HG02610 (cell line): ENCODE data around the gene C16orf90.
"Not testable (repeated sequence)": the region's sequence is repeated elsewhere in the genome, so short reads cannot be mapped to it uniquely, and the experiment has no call there.

Source experiments
- ATAC-seq: cut with Tn5 transposase; IDR thresholded peaks from one replicate; pipeline ENCODE4 v1.9.1; 2021; ENCODE audit warnings: mild to moderate bottlenecking, moderate library complexity; ENCODE audit not compliant: unreplicated experiment

The C16orf90 gene

DNA sequence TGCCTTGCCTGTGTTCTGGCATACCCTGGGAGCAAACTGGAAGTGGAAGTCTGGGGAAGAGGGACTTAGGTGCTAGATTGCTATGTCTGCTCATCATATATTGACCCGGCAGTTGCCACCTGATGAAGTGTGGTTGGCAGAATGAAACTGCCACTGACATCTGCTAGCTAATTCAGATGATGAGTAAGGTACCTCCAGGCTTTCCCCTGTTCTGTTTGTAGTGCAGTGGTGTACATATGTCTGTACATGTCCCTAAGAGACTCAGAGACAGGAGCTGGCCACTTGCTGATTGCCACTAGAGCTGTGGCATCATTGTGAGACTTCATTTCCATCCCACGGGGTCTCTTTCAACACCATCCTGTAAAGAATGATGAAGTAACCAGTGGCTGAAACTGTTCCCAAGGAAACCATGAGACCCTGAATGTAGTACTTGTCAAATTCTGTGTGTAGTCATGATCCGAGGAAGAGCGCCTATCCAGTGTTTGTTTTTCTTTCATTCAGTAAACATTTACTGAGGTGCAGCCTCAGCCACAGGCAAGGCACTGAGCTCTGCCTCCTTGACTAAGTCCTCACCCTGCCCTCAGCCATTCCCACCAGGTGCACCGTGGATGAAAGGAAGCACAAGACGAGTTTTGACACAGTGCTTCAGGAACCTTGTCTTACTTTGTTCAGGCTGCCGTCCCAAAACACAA is 18.7 kb upstream of the C16orf90 start:
- ATAC-seq, result no peak

DNA sequence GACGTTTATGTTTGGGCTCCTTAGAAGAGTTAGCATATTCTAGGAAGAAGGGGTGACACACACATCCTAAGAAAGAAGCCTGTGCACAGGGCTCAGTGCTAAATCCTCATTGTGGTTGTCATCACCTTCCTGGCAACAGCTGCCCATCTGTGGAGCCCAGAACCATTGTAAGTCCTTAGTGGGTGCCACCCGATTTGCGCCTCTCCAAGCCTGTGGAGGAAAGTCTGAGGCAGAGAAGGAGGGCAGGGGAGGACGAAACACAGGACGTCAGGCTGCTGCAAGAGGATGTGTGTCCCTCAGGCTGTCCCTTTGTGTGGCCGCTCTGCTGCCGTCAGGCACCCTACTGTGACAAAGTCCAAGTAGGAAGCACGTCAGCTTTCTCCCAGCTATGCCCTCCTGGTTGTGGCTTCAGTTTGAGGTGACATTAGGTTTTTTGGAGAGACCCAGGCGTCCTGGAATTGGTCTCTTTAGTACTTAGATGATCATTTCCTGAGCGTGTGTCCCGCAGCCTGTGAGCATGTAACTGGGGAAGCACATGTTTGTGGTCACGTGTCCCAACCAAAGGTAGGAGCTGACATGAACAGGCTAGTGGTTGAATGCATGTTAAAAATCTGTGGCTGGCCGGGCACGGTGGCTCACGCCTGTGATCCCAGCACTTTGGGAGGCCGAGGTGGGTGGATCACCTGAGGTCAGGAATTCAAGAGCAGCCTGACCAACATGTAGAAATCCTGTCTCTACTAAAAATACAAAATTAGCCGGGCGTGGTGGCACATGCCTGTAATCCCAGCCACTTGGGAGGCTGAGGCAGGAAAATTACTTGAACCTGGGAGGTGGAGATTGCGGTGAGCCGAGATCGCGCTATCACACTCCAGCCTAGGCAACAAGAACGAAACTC is 16.2 kb upstream of the C16orf90 start:
- ATAC-seq, result no peak

GRCh38 chr16:3510416-3510815 is 15.1 kb upstream of the C16orf90 start:
- ATAC-seq, result no peak

- peak; percentile 80 for ATAC-seq
These were observed 14.2 kb upstream of the C16orf90 start for GRCh38 chr16:3509470-3509928.

- no peak for ATAC-seq
These were observed 13.4 kb upstream of the C16orf90 start for GRCh38 chr16:3508736-3509135.

DNA sequence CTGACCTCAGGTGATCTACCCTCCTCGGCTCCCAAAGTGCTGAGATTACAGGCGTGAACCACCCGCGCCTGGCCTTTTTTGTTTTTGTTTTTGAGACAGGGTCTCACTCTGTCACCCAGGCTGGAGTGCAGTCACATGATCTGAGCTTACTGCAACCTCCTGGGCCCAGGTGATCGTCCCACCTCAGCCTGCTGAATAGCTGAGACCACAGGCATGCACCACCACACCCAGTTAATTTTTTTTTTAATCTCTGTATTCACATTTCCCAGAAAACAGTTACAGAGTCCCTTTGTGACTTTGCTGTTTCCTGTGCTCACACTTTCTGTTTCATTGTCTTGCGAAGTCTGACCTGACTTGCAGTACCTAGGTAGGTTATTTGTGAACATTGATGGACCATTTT is 8.2 kb upstream of the C16orf90 start:
- ATAC-seq, result no peak

DNA sequence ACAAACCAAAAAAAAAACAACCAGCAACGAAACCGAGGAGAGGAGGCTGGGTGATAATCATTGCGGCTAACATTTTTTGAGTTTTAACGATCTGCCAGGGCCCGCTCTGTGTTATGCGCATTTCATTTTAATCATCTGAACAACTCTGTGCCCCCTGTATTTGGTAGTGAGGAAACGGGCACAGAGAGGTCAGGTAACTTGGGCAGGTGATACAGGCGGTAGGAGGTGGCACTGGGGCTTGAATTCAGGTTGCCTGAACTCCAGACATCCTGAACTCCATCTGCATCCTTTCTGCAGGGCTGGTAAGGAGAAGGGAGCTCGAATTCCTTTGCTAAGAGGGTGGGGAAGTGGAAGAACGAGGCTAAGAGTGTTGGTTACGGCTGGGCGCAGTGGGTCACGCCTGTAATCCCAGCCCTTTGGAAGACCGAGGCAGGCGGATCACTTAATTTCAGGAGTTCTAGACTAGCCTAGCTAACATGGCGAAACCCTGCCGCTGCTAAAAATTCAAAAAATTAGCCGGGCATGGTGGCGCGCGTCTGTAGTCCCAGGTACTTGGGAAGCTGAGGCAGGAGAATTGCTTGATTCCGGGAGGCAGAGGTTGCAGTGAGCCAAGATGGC is 6.6 kb upstream of the C16orf90 start:
- ATAC-seq, result no peak

- not testable (repeated sequence) for ATAC-seq
These were observed 6.1 kb upstream of the C16orf90 start for GRCh38 chr16:3501412-3501761.

- ATAC-seq, result no peak
These were observed 3.7 kb upstream of the C16orf90 start for GRCh38 chr16:3498988-3499387.

GRCh38 chr16:3497771-3498170 is 2.5 kb upstream of the C16orf90 start:
- ATAC-seq, result no peak

- no peak for ATAC-seq
These were observed 1.1 kb upstream of the C16orf90 start for GRCh38 chr16:3496386-3496785.

DNA sequence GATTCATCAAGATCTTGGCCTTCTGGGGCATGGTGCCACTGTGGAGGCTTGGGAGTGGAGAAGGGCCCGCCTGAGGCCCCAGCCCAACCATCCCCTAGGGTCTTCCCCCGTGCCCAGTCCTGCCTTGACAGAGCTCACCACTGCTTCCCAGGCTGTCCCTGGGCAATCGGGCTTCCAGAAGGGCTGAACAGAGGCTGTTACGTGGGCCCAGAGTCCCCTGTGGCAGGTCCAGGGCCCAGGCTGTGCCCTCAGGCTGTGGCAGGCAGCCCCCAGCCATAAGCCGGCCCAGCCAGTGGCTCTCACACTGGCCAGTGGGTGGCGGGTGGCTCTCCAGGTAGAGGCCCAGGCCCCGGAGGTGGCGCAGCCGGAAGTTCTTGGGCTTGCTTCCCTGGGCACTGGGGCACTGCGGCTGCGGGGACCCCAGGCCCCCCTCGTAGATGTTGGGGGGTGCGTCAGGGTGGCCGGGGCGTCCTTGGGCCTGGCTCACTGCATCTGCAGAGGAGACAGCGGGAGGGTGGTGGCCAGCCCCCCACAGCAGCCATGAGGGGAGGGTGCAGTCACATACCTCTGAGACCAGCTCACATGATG is 809 bp downstream of the C16orf90 start:
- ATAC-seq, result no peak

- no peak for ATAC-seq
These were observed 2.9 kb downstream of the C16orf90 start for GRCh38 chr16:3492356-3492755.

GRCh38 chr16:3490911-3491629 is 4.2 kb downstream of the C16orf90 start:
- ATAC-seq, result no peak

DNA sequence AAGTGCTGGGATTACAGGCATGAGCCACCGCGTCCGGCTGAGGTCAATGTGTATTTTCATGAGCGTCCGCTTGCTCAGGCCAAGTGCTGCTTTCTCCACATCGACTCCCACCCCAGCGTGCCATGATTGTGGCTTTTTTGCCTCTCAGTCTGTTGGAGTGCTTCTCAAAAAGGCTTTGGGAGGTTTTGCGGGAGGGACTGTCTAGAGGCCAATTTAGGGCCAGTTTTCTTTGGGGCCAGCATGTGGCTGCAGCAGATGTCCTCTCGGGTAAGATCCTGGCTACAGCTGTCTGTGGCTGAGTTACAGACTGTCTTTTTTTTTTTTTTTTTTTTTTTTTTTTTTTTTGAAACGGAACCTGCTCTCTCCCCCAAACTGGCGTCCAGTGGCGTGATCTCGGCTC is 6.5 kb downstream of the C16orf90 start:
- ATAC-seq, result no peak

DNA sequence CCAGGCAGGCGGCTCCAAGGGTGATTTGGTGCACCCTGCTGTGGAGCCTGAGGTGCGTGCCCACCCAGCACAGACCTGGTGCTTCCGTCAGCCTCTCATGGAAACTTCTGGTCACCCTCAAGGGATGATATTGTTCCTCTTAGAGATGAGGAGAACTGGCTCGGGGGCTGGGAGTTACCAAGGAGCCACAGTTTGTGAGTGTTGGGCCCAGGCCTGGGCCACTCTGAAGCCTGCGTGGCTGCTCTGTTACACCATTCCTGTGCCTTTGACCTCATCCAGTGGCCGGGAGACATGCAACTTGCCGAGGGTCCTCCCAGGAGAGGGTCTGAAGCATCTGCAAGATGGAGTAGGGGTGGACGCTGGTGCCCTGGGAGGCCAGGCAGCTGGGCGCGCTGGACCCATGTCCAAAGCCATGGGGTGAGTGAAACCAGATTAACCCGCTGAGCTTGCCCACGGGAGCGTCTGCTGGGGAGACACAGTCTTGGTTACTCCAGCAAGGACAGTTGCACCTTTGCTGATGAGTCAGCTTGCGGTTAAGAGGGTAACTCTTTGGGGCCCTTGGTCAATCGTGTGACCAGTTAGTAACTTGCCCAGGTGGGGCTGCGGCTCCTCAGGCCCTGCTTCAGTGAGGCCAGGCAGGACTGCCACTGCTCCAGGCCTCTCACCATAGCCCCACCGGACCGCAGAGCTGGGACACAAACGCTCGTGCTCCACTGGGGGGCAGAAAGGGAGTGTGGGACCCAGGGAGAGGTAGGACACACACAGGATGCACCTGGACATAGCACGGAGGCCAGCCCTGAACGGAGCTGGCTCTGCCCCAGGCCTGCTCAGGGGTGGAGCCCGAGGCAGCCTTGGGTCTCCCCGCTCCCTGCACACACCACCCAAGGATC is 7.5 kb downstream of the C16orf90 start:
- no peak for ATAC-seq

DNA sequence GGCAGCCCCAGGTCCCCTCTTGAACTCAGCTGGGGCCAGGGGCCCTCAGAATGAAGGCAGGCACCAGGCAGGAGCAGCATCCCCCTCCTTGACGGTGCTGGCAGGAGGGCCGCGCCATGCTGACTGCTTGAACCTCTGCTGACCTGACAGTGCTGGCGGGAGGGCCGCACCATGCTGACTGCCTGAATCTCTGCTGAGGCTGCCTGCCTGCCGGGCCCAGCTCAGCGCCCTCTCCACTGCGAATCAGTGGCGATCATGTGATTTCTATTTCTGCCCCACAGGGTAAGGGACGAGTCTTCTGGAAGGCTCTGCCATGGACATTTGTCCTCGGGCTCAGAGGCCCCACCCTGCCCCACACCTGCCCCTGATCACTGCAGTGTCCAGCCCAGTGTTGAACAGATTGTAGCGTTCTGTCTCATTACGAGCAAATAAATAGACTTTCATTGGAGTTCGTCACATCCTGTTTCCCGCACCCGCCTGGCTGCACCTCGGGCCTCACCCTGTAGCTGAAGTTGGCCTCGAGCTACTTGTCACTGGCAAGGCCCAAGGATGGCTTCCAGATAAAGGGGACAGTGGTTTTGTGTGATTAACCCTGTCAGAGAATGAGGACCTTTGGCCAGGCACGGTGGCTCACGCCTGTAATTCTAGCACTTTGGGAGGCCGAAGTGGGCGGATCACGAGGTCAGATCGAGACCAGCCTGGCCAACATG is 8.6 kb downstream of the C16orf90 start:
- ATAC-seq, result no peak

- no peak for ATAC-seq
These were observed 9.3 kb downstream of the C16orf90 start for GRCh38 chr16:3485821-3486505.
